Nephron (organoid): Measurements from ENCODE around the gene ELMO3.

Source experiments
- H3K27ac Mint-ChIP-seq, 3 experiments: 2 replicates each; pipeline ENCODE4 v1.8.0; 2020; ENCODE audit warnings: mixed read lengths in 3 of 3, mild to moderate bottlenecking in 2 of 3, moderate library complexity in 1 of 3
- H3K27me3 Mint-ChIP-seq: 2 replicates; pipeline ENCODE4 v1.8.0; 2021; ENCODE audit warnings: low read depth, mild to moderate bottlenecking, moderate library complexity, mixed read lengths
- H3K36me3 Mint-ChIP-seq: 2 replicates; pipeline ENCODE4 v1.8.0; 2020; ENCODE audit warnings: low read depth, mixed read lengths
- H3K4me1 Mint-ChIP-seq: 2 replicates; pipeline ENCODE4 v1.8.0; 2020; ENCODE audit warnings: mixed read lengths
- H3K4me3 Mint-ChIP-seq, 3 experiments: 2 replicates each; pipeline ENCODE4 v1.8.0; 2020; ENCODE audit warnings: mild to moderate bottlenecking in 3 of 3, mixed read lengths in 3 of 3, moderate library complexity in 2 of 3
- H3K9me3 Mint-ChIP-seq: 2 replicates; pipeline ENCODE4 v1.8.0; 2020; ENCODE audit warnings: mixed read lengths
- TF ChIP-seq, protein P1 (sequence below), 3 experiments: fragments of 200-600 bp; sonication (generic); IDR thresholded peaks; one replicate each; pipeline ENCODE4 v1.5.0; 2021; ENCODE audit warnings: antibody characterized with exemption in 3 of 3; ENCODE audit not compliant: unreplicated experiment in 3 of 3

ELMO3 gene

DNA sequence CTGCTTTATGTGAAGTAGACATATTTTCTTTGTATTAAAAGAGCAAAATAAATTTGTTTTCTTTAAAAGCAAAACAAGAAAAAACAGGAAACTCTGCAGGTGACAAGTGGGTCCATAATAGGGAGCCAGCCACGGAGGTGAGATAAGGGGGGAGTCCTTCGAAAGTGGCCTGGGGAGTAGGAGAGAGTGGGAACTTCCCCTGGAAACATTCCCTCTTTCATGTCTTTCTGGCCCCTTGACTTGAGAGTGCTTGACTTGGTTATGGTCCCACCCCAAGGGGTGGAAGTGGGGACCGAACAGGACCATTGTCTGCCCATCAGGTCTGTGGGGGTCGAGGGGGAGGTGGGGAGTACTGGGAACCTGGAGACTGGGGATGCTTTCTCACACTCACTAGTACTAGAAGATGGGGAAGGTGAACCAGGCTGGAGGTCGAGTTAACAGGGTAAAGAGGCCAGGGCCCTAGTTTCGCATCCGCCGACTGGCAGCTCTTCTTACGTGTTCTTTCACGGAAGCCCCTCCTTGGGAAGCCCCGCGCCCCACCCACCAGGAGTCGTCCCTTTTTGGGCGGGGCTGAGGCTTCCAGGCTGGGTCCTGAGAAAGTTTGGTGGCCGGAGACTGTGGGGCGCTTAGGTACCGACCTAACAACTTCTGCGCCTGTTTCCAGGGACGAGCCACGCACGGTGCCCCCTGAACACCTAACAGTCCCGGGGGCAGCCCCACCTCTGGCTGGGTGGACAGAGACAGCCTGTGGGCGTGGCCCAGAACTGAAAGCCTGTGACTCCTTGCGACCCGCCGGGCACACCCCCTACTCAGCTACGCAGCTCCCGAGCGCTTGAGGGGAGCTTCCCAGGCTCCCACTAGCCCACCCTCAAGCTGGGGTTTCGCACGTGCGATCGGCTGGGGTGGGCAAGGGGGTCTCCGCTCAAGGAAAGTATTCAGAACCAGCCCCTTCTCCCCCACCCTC is 40.0 kb upstream of the ELMO3 start:
- Mint-ChIP-seq H3K27ac (no peak overlapping the region), H3K9me3 (no peaks in the 10 kb centered on the region), H3K27me3 (peaks cover 93% of the 10 kb centered on the region), H3K4me3 (peak overlapping the region; percentile 73 to 86 (median 85)), H3K36me3 (no peaks in the 10 kb centered on the region), H3K4me1 (peaks cover 19% of the 10 kb centered on the region)
- TF ChIP-seq, protein P1, sequence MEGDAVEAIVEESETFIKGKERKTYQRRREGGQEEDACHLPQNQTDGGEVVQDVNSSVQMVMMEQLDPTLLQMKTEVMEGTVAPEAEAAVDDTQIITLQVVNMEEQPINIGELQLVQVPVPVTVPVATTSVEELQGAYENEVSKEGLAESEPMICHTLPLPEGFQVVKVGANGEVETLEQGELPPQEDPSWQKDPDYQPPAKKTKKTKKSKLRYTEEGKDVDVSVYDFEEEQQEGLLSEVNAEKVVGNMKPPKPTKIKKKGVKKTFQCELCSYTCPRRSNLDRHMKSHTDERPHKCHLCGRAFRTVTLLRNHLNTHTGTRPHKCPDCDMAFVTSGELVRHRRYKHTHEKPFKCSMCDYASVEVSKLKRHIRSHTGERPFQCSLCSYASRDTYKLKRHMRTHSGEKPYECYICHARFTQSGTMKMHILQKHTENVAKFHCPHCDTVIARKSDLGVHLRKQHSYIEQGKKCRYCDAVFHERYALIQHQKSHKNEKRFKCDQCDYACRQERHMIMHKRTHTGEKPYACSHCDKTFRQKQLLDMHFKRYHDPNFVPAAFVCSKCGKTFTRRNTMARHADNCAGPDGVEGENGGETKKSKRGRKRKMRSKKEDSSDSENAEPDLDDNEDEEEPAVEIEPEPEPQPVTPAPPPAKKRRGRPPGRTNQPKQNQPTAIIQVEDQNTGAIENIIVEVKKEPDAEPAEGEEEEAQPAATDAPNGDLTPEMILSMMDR (IDR thresholded peaks at IDR 0.05; ENCODE audit: unreplicated experiment in 3 of 3): no peak

DNA sequence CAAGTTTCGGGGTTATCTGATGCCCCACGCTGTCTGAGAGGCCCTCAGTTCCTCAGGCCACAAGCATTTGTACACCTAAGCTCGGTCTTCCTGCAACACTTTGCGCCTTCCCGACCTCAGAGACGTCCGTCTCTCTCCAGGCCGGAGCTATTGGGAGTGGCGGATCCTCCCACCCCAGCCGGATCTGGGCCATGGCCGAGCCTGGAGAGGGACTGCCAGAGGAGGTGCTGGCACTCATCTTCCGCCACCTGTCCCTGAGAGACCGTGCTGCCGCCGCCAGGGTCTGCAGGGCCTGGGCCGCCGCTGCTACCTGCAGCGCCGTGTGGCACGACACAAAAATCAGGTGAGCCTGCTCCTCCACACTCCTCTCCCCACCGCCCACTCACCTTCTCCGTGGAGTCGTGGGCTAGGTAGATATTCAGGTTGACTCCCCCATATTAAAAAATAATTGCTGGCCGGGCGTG is 37.3 kb upstream of the ELMO3 start:
- no peaks in the 10 kb centered on the region for H3K36me3 Mint-ChIP-seq
- H3K4me1 Mint-ChIP-seq: peaks cover 19% of the 10 kb centered on the region
- H3K9me3 Mint-ChIP-seq: no peaks in the 10 kb centered on the region
- peak overlapping the region; percentile 38 to 77 (median 76) for H3K4me3 Mint-ChIP-seq
- H3K27me3 Mint-ChIP-seq: peaks cover 94% of the 10 kb centered on the region
- TF ChIP-seq, protein P1 (IDR thresholded peaks at IDR 0.05; ENCODE audit: unreplicated experiment in 3 of 3): no peak
- no peak overlapping the region for H3K27ac Mint-ChIP-seq

DNA sequence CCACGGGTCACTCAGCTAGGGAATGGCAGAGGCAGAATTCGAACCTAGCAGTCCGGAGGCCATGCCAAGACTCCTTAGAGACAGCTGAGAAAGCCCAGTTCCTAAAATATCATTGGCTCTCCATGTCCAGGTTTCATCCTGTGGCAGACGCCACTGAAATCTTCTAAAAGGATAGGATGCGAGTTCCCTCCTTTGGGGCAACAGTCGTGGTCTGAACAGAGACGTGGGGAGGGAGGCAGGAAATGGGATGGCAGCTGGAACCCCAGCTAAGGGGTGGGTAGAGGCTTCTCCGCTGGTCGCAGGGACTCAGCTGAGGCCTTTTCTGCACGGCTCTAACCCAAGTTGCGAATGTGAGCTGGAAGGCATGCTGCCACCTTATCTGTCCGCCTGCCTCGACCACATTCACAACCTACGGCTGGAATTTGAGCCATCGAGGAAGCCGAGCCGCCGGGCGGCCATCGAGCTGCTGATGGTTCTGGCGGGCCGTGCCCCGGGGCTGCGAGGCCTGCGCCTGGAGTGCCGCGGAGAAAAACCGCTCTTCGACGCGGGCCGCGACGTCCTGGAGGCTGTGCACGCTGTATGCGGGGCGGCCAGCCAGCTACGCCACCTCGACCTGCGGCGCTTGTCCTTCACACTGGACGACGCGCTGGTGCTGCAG is 36.3 kb upstream of the ELMO3 start:
- TF ChIP-seq, protein P1 (IDR thresholded peaks at IDR 0.05; ENCODE audit: unreplicated experiment in 3 of 3): no peak
- no peaks in the 10 kb centered on the region for H3K9me3 Mint-ChIP-seq
- peaks cover 19% of the 10 kb centered on the region for H3K4me1 Mint-ChIP-seq

DNA sequence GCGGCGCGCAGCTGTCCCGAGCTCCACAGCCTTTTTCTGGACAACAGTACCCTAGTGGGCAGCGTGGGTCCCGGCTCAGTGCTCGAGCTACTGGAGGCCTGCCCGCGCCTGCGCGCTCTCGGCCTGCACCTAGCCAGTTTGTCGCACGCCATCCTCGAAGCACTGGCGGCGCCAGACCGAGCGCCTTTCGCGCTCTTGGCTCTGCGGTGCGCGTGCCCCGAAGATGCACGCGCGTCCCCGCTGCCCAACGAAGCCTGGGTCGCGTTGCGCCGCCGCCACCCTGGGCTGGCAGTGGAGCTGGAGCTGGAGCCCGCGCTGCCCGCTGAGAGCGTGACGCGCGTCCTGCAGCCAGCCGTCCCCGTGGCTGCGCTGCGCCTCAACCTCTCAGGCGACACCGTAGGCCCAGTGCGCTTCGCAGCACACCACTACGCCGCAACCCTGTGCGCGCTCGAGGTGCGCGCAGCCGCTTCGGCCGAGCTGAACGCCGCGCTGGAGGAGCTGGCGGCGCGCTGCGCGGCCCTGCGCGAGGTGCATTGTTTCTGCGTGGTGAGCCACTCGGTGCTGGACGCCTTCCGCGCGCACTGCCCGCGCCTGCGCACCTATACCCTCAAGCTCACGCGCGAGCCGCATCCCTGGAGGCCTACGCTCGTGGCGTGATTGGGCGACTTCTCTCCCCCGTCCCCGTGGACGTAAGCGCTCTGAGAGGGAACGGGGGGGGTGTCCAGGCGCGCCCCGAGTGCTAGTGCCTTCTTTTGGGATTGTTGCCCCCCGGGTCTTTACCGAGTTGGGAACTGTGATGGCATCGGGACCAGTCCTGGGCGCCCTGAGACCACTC is 35.5 kb upstream of the ELMO3 start:
- Mint-ChIP-seq H3K9me3 (no peaks in the 10 kb centered on the region), H3K4me1 (peaks cover 22% of the 10 kb centered on the region), H3K36me3 (no peaks in the 10 kb centered on the region), H3K27me3 (peaks cover 94% of the 10 kb centered on the region), H3K4me3 (peak overlapping the region; percentile 30 to 67 (median 64)), H3K27ac (no peak overlapping the region)
- TF ChIP-seq, protein P1 (IDR thresholded peaks at IDR 0.05; ENCODE audit: unreplicated experiment in 3 of 3): no peak

More for the DNA sequence above, 36.3 kb upstream of the ELMO3 start:
- no peak overlapping the region for H3K27ac Mint-ChIP-seq
- H3K27me3 Mint-ChIP-seq: peaks cover 94% of the 10 kb centered on the region
- H3K4me3 Mint-ChIP-seq: peak overlapping the region; percentile 60 to 77 (median 76)
- H3K36me3 Mint-ChIP-seq: no peaks in the 10 kb centered on the region

DNA sequence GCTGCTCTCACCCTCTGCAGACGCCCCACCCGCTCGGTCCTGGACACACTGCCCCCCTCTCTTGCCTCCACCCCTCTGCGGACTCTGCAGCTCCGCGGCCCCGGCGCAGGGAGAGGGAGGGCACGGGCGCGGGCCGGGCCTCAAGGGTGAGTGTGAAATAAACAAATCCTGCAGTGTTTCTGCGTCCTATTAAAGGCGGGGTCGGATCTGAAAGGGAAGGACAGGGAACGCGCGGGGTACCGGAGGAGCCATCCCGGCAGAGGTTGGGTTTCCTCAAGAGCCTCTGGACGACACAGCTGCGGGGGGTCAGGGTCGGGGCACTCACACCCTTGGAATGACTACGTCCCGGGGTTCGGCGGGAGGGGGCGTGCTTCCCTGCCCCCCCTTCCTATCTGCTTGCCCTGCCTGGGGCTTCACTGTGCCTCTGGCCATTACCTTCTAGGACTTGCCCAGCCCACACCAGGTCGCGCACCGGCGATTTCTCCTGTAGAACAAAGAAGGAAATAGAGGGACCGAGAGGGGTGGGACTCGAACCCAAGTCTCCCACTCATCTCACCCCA is 34.9 kb upstream of the ELMO3 start:
- Mint-ChIP-seq H3K4me1 (peaks cover 21% of the 10 kb centered on the region), H3K9me3 (no peaks in the 10 kb centered on the region), H3K4me3 (peak overlapping the region; percentile 30 to 67 (median 64)), H3K36me3 (no peaks in the 10 kb centered on the region), H3K27ac (no peak overlapping the region), H3K27me3 (peaks cover 94% of the 10 kb centered on the region)
- TF ChIP-seq, protein P1 (IDR thresholded peaks at IDR 0.05; ENCODE audit: unreplicated experiment in 3 of 3): no peak
